GM12864 (cell line): ENCODE data around the gene AOPEP.

Source experiments
- DNase-seq: peaks from one replicate; pipeline ENCODE4 v3.0.0-alpha.2; 2011; ENCODE audit warnings: low read depth
- H3K4me3 ChIP-seq: 2 replicates; pipeline ENCODE4 v1.5.1; 2011; ENCODE audit warnings: mild to moderate bottlenecking, low read depth, low read length, control low read depth
- CTCF ChIP-seq: IDR thresholded peaks from 2 replicates; pipeline ENCODE4 v1.5.1; 2011; ENCODE audit warnings: low read depth, mild to moderate bottlenecking, moderate library complexity, low read length, control low read depth, inconsistent platforms; ENCODE audit errors: missing control alignments

The AOPEP gene

GRCh38 chr9:95030344-95030743 is 303.8 kb downstream of the AOPEP start:
- no peak for TF ChIP-seq CTCF
- no peak for DNase-seq
- H3K4me3 ChIP-seq = no peak overlapping the region

GRCh38 chr9:95030920-95031642 is 304.6 kb downstream of the AOPEP start:
- no peak for TF ChIP-seq CTCF
- no peak overlapping the region for H3K4me3 ChIP-seq
- no peak for DNase-seq

GRCh38 chr9:95031711-95032461 is 305.4 kb downstream of the AOPEP start:
- H3K4me3 ChIP-seq = no peak overlapping the region
- no peak for TF ChIP-seq CTCF
- DNase-seq = no peak

GRCh38 chr9:95032580-95033341 is 306.3 kb downstream of the AOPEP start:
- H3K4me3 ChIP-seq = no peak overlapping the region
- no peak for TF ChIP-seq CTCF
- no peak for DNase-seq

- DNase-seq = no peak
- no peak for TF ChIP-seq CTCF
- no peak overlapping the region for H3K4me3 ChIP-seq
Observed at GRCh38 chr9:95035846-95036245, 309.3 kb downstream of the AOPEP start.

- no peak for DNase-seq
- TF ChIP-seq CTCF = no peak
- H3K4me3 ChIP-seq = no peak overlapping the region
Observed at GRCh38 chr9:95036676-95037075, 310.2 kb downstream of the AOPEP start.
